GM12891 (cell line): ENCODE data around the gene RIMBP2.

Experiments used
- DNase-seq: peaks from one replicate; pipeline ENCODE4 v3.0.0; 2011; ENCODE audit warnings: low spot score; ENCODE audit not compliant: insufficient read length
- FAIRE-seq: peaks from 2 replicates; lab custom pipeline; 2011; peaks lifted over from hg19 to GRCh38; lab: Jason Lieb, UNC
- PAX5 ChIP-seq: IDR thresholded peaks from 2 replicates; pipeline ENCODE4 v1.6.1; 2011; ENCODE audit warnings: low read length, moderate library complexity, mild to moderate bottlenecking; ENCODE audit not compliant: insufficient read depth, severe bottlenecking
- POLR2A ChIP-seq: IDR thresholded peaks from 2 replicates; pipeline ENCODE4 v1.6.1; 2011; ENCODE audit warnings: low read depth, low read length, control low read depth
- POLR2AphosphoS5 ChIP-seq: IDR thresholded peaks from 2 replicates; pipeline ENCODE4 v1.6.1; 2011; ENCODE audit warnings: low read depth, low read length, control low read depth
- POU2F2 ChIP-seq: IDR thresholded peaks from 2 replicates; pipeline ENCODE4 v1.6.1; 2011; ENCODE audit warnings: low read depth, mild to moderate bottlenecking, control low read depth, low read length, moderate library complexity
- SPI1 ChIP-seq: IDR thresholded peaks from 2 replicates; pipeline ENCODE4 v1.6.1; 2011; ENCODE audit warnings: low read depth, low read length, control low read depth
- TAF1 ChIP-seq: IDR thresholded peaks from 2 replicates; pipeline ENCODE4 v1.6.1; 2011; ENCODE audit warnings: low read depth, low read length, control low read depth

Gene RIMBP2

GRCh38 chr12:130498589-130499385 lies 217.3 kb downstream of the RIMBP2 start:
- FAIRE-seq (no peak), DNase-seq (no peak)
- TF ChIP-seq POLR2A (no peak), SPI1 (no peak), TAF1 (no peak), POLR2AphosphoS5 (no peak), PAX5 (no peak), POU2F2 (no peak)

GRCh38 chr12:130497991-130498390 lies 218.1 kb downstream of the RIMBP2 start:
- DNase-seq (no peak), FAIRE-seq (no peak)
- TF ChIP-seq PAX5 (no peak), POU2F2 (no peak), SPI1 (no peak), POLR2AphosphoS5 (no peak), TAF1 (no peak), POLR2A (no peak)

GRCh38 chr12:130497321-130497720 lies 218.8 kb downstream of the RIMBP2 start:
- TF ChIP-seq POLR2AphosphoS5 = no peak
- TF ChIP-seq PAX5 = no peak
- no peak for TF ChIP-seq POLR2A
- no peak for TF ChIP-seq TAF1
- TF ChIP-seq SPI1 = no peak
- TF ChIP-seq POU2F2 = no peak

GRCh38 chr12:130496516-130497120 lies 219.5 kb downstream of the RIMBP2 start:
- no peak for DNase-seq
- TF ChIP-seq POLR2A (no peak), POLR2AphosphoS5 (no peak), POU2F2 (no peak), SPI1 (no peak), PAX5 (no peak), TAF1 (no peak)
- no peak for FAIRE-seq

More at GRCh38 chr12:130497321-130497720, 218.8 kb downstream of the RIMBP2 start:
- DNase-seq (no peak), FAIRE-seq (no peak)

GRCh38 chr12:130495156-130495555 lies 220.9 kb downstream of the RIMBP2 start:
- no peak for FAIRE-seq
- no peak for DNase-seq
- no peak for TF ChIP-seq POLR2A
- no peak for TF ChIP-seq PAX5
- TF ChIP-seq POU2F2 = no peak
- no peak for TF ChIP-seq SPI1
- no peak for TF ChIP-seq POLR2AphosphoS5
- no peak for TF ChIP-seq TAF1

- DNase-seq (no peak), FAIRE-seq (no peak)
- TF ChIP-seq POLR2A (no peak), SPI1 (no peak), PAX5 (no peak), POU2F2 (no peak)
These were observed 221.4 kb downstream of the RIMBP2 start for GRCh38 chr12:130494736-130495135.

GRCh38 chr12:130493951-130494350 lies 222.1 kb downstream of the RIMBP2 start:
- FAIRE-seq (no peak), DNase-seq (no peak)
- TF ChIP-seq POLR2A (no peak), TAF1 (no peak), SPI1 (no peak), PAX5 (no peak), POLR2AphosphoS5 (no peak), POU2F2 (no peak)

GRCh38 chr12:130491421-130492357 lies 224.4 kb downstream of the RIMBP2 start:
- FAIRE-seq = no peak
- TF ChIP-seq TAF1 = no peak
- no peak for TF ChIP-seq POLR2AphosphoS5
- TF ChIP-seq PAX5 = no peak
- TF ChIP-seq POLR2A = no peak
- TF ChIP-seq POU2F2 = no peak
- TF ChIP-seq SPI1 = no peak
- DNase-seq = no peak

- no peak for TF ChIP-seq POU2F2
- no peak for FAIRE-seq
- DNase-seq = no peak
These were observed 225.4 kb downstream of the RIMBP2 start for GRCh38 chr12:130490674-130491073.

GRCh38 chr12:130489293-130489692 lies 226.8 kb downstream of the RIMBP2 start:
- FAIRE-seq (no peak), DNase-seq (no peak)
- TF ChIP-seq PAX5 (no peak), POLR2A (no peak), POU2F2 (no peak), POLR2AphosphoS5 (no peak), TAF1 (no peak), SPI1 (no peak)
